ENCODE results near the gene XXYLT1. TPM values are rescaled to one million over a fixed set of nuclear protein-coding genes. Genes with fewer than 3 reads are reported as not detected.
"Not testable (repeated sequence)": the region's sequence is repeated elsewhere in the genome, so short reads cannot be mapped to it uniquely, and the experiment has no call there.

Gene XXYLT1
- total RNA-seq, 2 experiments from 2014 or later = 3.1 to 3.7 TPM

DNA sequence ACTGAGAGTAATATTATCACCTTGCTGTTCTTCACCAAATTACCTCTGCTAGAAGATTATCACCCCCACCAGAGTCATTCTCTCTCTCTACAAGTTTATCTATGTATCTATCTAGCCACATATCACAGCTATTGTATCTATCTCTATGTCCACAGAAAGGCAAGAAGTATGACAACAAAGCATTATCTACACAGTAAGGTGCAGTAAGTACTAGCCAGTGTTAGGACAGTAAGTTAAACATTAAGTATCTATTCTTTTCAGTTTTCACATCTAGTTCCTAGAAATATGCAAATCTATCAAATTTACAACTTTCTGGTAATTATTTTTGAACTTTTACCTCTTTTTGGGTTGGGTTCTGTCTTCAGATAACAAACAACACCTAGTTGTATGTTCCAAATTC, 26.5 kb upstream of the XXYLT1 start:
- Histone ChIP-seq H3K4me1 (ENCODE audit: insufficient read depth, low read length) (no peaks in the 10 kb centered on the region), H3K4me3 (ENCODE audit: low read length) (no peak overlapping the region), H3K27ac (ENCODE audit: low read depth in 1 of 2, low read length in 2 of 2) (no peak overlapping the region), H3K9me3 (ENCODE audit: control insufficient read depth in 1 of 2, insufficient read depth in 1 of 2, low read length in 2 of 2) (no peaks in the 10 kb centered on the region), H3K27me3 (ENCODE audit: control insufficient read depth in 1 of 2, insufficient read depth in 2 of 2, low read length in 2 of 2) (no peaks in the 10 kb centered on the region), H3K36me3 (ENCODE audit: insufficient read depth, low read length) (peaks cover 62% of the 10 kb centered on the region)
- ChIA-PET CTCF (interaction anchor here (1.0 kb wide), 1 partner anchor 26 kb away, joined by 3 read pairs; the partner anchor contains the start of gene XXYLT1), POLR2A (no interaction called here)
- H3K9me3 Mint-ChIP-seq = no peaks in the 10 kb centered on the region
- DNase-seq (no peak), ATAC-seq (ENCODE audit: poor library complexity) (no peak)
- no peaks in the 10 kb centered on the region for H3K27me3 Mint-ChIP-seq
- peaks cover 82% of the 10 kb centered on the region for H3K36me3 Mint-ChIP-seq (ENCODE audit: low read depth)
- no peaks in the 10 kb centered on the region for H3K4me1 Mint-ChIP-seq (ENCODE audit: low read depth)
- intact Hi-C loops (cut with DNase I, micrococcal nuclease) = no loop called here
- no peak overlapping the region for H3K4me3 Mint-ChIP-seq
- H3K27ac Mint-ChIP-seq = peak overlapping the region; percentile 2
- TF ChIP-seq, protein P1, sequence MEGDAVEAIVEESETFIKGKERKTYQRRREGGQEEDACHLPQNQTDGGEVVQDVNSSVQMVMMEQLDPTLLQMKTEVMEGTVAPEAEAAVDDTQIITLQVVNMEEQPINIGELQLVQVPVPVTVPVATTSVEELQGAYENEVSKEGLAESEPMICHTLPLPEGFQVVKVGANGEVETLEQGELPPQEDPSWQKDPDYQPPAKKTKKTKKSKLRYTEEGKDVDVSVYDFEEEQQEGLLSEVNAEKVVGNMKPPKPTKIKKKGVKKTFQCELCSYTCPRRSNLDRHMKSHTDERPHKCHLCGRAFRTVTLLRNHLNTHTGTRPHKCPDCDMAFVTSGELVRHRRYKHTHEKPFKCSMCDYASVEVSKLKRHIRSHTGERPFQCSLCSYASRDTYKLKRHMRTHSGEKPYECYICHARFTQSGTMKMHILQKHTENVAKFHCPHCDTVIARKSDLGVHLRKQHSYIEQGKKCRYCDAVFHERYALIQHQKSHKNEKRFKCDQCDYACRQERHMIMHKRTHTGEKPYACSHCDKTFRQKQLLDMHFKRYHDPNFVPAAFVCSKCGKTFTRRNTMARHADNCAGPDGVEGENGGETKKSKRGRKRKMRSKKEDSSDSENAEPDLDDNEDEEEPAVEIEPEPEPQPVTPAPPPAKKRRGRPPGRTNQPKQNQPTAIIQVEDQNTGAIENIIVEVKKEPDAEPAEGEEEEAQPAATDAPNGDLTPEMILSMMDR (IDR thresholded peaks at IDR 0.05) = no peak

DNA sequence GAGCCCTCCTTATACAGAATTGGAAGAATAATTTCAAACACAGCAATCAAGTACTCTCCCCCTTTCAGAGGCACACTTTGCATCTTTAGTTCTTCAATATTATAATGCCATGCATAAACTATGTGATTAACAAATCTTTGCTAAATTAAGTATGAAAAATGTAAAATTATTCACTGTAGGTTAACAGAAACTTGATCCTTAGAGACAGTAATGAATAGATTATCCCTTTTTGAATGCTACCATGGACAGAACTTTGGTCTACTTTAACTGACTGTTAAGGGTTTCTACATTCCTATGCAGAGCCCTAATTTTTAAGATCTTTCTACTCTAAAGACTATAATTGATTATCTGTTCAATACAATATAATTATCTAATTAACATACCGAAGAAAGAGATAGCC, 25.7 kb upstream of the XXYLT1 start:
- H3K36me3 ChIP-seq (ENCODE audit: insufficient read depth, low read length) = peaks cover 62% of the 10 kb centered on the region
- CTCF ChIA-PET = no interaction called here
- TF ChIP-seq, protein P1 (IDR thresholded peaks at IDR 0.05) = no peak

DNA sequence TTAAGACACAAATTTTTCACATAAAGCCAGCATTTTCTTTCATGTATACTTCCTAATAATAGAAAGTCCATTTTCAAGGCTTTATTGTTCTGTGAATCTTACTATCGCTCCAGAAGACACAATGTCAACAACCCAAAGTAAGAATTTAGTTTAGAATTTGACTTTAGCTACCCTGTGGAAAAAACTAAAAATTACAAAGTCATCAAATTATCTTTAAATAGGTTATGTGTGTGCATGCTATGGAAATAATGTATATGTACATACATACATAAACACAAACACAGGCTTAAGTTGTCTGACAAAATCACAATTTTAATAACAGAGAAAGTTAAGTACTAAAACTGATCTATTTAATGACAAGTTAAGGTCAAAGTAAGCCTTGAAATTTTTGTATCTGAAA, 20.2 kb upstream of the XXYLT1 start:
- Histone ChIP-seq H3K27ac (ENCODE audit: low read depth in 1 of 2, low read length in 2 of 2) (no peak overlapping the region), H3K9me3 (ENCODE audit: control insufficient read depth in 1 of 2, insufficient read depth in 1 of 2, low read length in 2 of 2) (no peaks in the 10 kb centered on the region), H3K36me3 (ENCODE audit: insufficient read depth, low read length) (peaks cover 79% of the 10 kb centered on the region), H3K27me3 (ENCODE audit: control insufficient read depth in 1 of 2, insufficient read depth in 2 of 2, low read length in 2 of 2) (no peaks in the 10 kb centered on the region), H3K4me3 (ENCODE audit: low read length) (no peak overlapping the region), H3K4me1 (ENCODE audit: insufficient read depth, low read length) (no peaks in the 10 kb centered on the region)
- ATAC-seq (ENCODE audit: poor library complexity) (no peak), DNase-seq (no peak)
- Mint-ChIP-seq H3K27ac (no peak overlapping the region), H3K4me1 (ENCODE audit: low read depth) (peaks cover 5% of the 10 kb centered on the region), H3K36me3 (ENCODE audit: low read depth) (peaks cover 91% of the 10 kb centered on the region), H3K9me3 (no peaks in the 10 kb centered on the region), H3K27me3 (no peaks in the 10 kb centered on the region), H3K4me3 (no peak overlapping the region)
- ChIA-PET CTCF (interaction anchor here (1.1 kb wide), 1 partner anchor 20 kb away, joined by 4 read pairs; the partner anchor contains the start of gene XXYLT1), POLR2A (no interaction called here)
- TF ChIP-seq, protein P1 (IDR thresholded peaks at IDR 0.05) = no peak
- intact Hi-C loops (cut with DNase I, micrococcal nuclease) = no loop called here

More for the DNA sequence above, 25.7 kb upstream of the XXYLT1 start:
- Mint-ChIP-seq H3K9me3 (no peaks in the 10 kb centered on the region), H3K4me3 (no peak overlapping the region), H3K36me3 (ENCODE audit: low read depth) (peaks cover 83% of the 10 kb centered on the region), H3K27me3 (no peaks in the 10 kb centered on the region), H3K4me1 (ENCODE audit: low read depth) (no peaks in the 10 kb centered on the region), H3K27ac (no peak overlapping the region)
- POLR2A ChIA-PET = interaction anchor here (0.7 kb wide), 1 partner anchor 287 kb away, joined by 3 read pairs; the partner anchor contains the start of gene APOD
- H3K27me3 ChIP-seq (ENCODE audit: control insufficient read depth in 1 of 2, insufficient read depth in 2 of 2, low read length in 2 of 2) = no peaks in the 10 kb centered on the region
- ATAC-seq (ENCODE audit: poor library complexity) (no peak), DNase-seq (no peak)
- H3K9me3 ChIP-seq (ENCODE audit: control insufficient read depth in 1 of 2, insufficient read depth in 1 of 2, low read length in 2 of 2) = no peaks in the 10 kb centered on the region
- H3K27ac ChIP-seq (ENCODE audit: low read depth in 1 of 2, low read length in 2 of 2) = no peak overlapping the region
- no peak overlapping the region for H3K4me3 ChIP-seq (ENCODE audit: low read length)
- no peaks in the 10 kb centered on the region for H3K4me1 ChIP-seq (ENCODE audit: insufficient read depth, low read length)
- intact Hi-C loops (cut with DNase I, micrococcal nuclease) = no loop called here

DNA sequence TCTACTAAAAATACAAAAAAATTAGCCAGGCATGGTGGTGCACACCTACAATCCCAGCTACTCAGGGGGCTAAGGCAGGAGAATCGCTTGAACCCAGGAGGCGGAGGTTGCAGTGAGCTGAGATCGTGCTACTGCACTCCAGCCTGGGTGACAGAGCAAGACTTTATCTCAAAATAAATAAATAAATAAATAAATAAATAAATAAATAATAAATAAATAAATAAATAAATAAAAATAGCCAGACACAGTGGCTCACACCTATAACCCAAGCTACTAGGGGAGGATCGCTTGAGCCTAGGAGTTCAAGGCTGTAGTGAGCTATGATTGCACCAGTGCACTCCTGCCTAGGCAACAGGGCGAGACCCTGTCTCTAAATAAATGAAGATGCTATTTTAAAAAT, 19.7 kb upstream of the XXYLT1 start:
- H3K27ac ChIP-seq (ENCODE audit: low read depth in 1 of 2, low read length in 2 of 2); DNase-seq; H3K4me1 ChIP-seq (ENCODE audit: insufficient read depth, low read length); POLR2A ChIA-PET; H3K27me3 Mint-ChIP-seq; H3K9me3 Mint-ChIP-seq; H3K9me3 ChIP-seq (ENCODE audit: control insufficient read depth in 1 of 2, insufficient read depth in 1 of 2, low read length in 2 of 2); intact Hi-C loops (cut with DNase I, micrococcal nuclease); H3K4me1 Mint-ChIP-seq (ENCODE audit: low read depth); ATAC-seq (ENCODE audit: poor library complexity); H3K4me3 Mint-ChIP-seq; H3K27ac Mint-ChIP-seq; H3K27me3 ChIP-seq (ENCODE audit: control insufficient read depth in 1 of 2, insufficient read depth in 2 of 2, low read length in 2 of 2); H3K4me3 ChIP-seq (ENCODE audit: low read length): not testable (repeated sequence)
- CTCF ChIA-PET = interaction anchor here (1.1 kb wide), 1 partner anchor 20 kb away, joined by 4 read pairs; the partner anchor contains the start of gene XXYLT1
- H3K36me3 Mint-ChIP-seq (ENCODE audit: low read depth) = peaks cover 91% of the 10 kb centered on the region
- H3K36me3 ChIP-seq (ENCODE audit: insufficient read depth, low read length) = peaks cover 81% of the 10 kb centered on the region
